NOMO-1 treated with dmso at 0.1 percent for 144 hours (cell line): ENCODE data around the gene ZNF317.
"Not testable (repeated sequence)": the region's sequence is repeated elsewhere in the genome, so short reads cannot be mapped to it uniquely, and the experiment has no call there.

Source experiments
- DNase-seq: peaks from one replicate; lab custom pipeline; 2025; ENCODE audit not compliant: unreplicated experiment; lab: John Stamatoyannopoulos, UW

ZNF317 gene

DNA sequence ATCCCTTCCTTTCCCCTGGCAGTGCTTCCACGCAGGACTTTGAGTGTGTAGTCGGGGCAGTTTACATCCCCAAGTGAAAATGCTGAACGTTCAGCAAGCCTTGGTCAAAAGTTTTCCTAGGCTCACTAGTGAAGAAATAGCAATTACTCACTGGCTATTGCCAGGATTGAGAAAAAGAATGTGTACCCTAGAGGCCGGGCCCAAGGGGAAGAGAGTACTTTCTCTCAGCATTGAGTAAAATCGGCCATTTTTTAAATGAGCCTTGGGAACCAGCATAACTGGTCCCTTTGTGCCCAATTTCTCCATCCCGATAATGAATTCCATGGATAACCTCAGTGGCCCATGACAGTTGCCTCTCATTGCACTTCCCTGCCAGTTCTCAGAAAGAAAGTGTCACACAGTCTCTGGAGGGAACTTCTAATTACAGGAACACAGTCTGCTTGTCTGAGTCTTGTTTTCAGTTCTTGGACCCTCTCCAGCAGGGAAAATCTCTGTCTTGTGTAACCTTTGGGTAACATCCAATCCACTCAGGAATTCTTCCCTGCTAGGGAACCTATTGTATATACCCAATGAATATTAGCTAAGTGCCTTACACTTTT lies 31.3 kb downstream of the ZNF317 start:
- DNase-seq = no peak

DNA sequence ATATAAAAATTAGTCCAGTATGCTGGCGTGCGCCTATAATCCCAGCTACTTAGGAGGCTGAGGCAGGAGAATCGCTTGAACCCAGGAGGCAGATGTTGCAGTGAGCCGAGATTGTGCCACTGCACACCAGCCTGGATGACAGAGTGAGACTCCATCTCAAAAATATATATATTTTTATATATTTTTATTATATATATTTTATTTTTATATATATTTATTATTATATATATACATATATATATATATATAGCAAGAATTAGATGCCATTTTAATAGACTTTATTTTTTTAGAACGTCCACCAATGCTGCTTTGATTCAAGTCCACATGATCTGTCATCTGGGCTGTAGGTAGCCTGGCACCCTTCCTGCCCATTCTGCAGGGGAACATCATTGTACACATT lies 35.1 kb downstream of the ZNF317 start:
- no peak for DNase-seq

DNA sequence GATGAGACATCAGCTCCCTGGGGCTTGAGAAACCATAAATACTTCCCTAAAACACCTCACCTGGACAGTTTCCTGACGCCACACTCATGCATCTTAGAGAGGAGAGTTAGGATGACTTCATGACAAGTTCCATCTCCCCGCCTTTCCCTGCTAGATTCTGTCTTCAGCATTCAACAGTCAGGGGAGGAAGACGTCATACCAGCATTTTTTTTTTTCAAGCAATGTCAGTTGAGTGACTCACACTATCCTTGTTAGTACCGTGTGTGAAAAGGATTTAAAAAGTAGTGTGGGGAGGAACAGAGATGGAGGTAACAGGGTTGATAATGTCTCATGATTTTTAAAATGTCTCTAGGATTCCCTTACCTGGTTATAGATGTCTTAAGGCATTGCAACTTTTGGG lies 38.7 kb downstream of the ZNF317 start, which contains the start of gene OR7D2:
Gene OR7D2 (plus strand): TSS at position 79 of the 400 bp plus-strand sequence. CDS start 6,803 bp downstream, outside the sequence.
- DNase-seq = no peak

GRCh38 chr19:9183000-9183399 lies 42.8 kb downstream of the ZNF317 start:
- no peak for DNase-seq

GRCh38 chr19:9187191-9187590 lies 47.0 kb downstream of the ZNF317 start:
- no peak for DNase-seq

- DNase-seq = no peak
These were observed 49.3 kb downstream of the ZNF317 start for GRCh38 chr19:9189535-9189934.

DNA sequence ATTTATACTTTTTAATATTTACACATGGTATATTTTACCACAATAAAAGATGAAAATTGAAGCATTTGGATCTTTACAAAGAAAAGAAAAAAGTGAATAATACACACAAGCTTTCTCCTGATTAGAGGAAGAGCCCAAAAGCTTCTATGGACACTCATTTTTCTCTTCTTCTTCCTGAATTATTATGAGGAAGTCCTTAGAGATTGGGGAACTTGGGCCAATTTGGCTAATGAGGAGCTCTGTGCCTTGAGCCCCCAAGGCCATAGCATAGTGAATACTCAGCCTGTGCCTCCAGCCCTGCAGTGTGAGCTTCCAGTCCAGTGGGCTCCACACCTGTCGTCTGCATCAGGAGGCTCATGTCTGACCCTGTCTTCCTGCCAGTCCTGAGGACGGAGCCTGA lies 57.8 kb downstream of the ZNF317 start:
- not testable (repeated sequence) for DNase-seq

- DNase-seq = no peak
These were observed 65.4 kb downstream of the ZNF317 start for GRCh38 chr19:9205501-9206113.
